Kidney (tissue), 14 donors: Measurements from ENCODE around the gene ADCK2. TPM values are rescaled to one million over a fixed set of nuclear protein-coding genes. Genes with fewer than 3 reads are reported as not detected.

Experiments
- DNase-seq, 5 donors: peaks; one replicate each; pipeline ENCODE4 v3.0.0-alpha.2; 2013 to 2020
- FAIRE-seq: peaks from 2 replicates; lab custom pipeline; 2012; peaks lifted over from hg19 to GRCh38; lab: Jason Lieb, UNC
- H3K27ac ChIP-seq, 2 donors: one replicate each; pipeline ENCODE4 v1.7.0; 2013; ENCODE audit warnings: low read depth in 2 of 2, low read length in 2 of 2, inconsistent platforms in 1 of 2
- H3K27me3 ChIP-seq: one replicate; pipeline ENCODE4 v1.7.1; 2013; ENCODE audit warnings: low read length, inconsistent platforms; ENCODE audit not compliant: control insufficient read depth, insufficient read depth
- H3K36me3 ChIP-seq, 3 donors: one replicate each; pipeline versions ENCODE4 v1.7.0 to v1.7.1; 2013; ENCODE audit warnings: low read length in 3 of 3, control low read depth in 1 of 3, inconsistent platforms in 1 of 3; ENCODE audit not compliant: insufficient read depth in 3 of 3, control insufficient read depth in 2 of 3
- H3K4me1 ChIP-seq, 3 donors: one replicate each; pipeline versions ENCODE4 v1.7.0 to v1.7.1; 2013; ENCODE audit warnings: low read length in 3 of 3, inconsistent platforms in 1 of 3, low read depth in 1 of 3; ENCODE audit not compliant: control insufficient read depth in 2 of 3, insufficient read depth in 2 of 3
- H3K4me3 ChIP-seq, 3 donors: one replicate each; pipeline versions ENCODE4 v1.7.0 to v1.8.1; 2013; ENCODE audit warnings: low read length in 3 of 3, control low read depth in 1 of 3, inconsistent platforms in 1 of 3
- H3K9ac ChIP-seq, 3 donors: one replicate each; pipeline versions ENCODE4 v1.7.0 to v1.7.1; 2013; ENCODE audit warnings: low read length in 3 of 3, control low read depth in 1 of 3, inconsistent platforms in 1 of 3
- H3K9me3 ChIP-seq, 3 donors: one replicate each; pipeline versions ENCODE4 v1.7.0 to v1.7.1; 2013; ENCODE audit warnings: low read length in 3 of 3, control low read depth in 1 of 3, inconsistent platforms in 1 of 3; ENCODE audit not compliant: control insufficient read depth in 2 of 3, insufficient read depth in 1 of 3
- intact Hi-C: fragments of 100-400 bp; cut with DNase I; formaldehyde crosslinking; loops from one replicate; pipeline ENCODE4 v1.11.1; 2022
- polyA plus RNA-seq: library from polyadenylated mRNA; stranded (reverse); fragments of 350-450 nt; fragmentation: Illumina TruSeq; extraction: RNeasy Lipid Tissue Mini Kit (QIAGEN cat#74804); gene quantifications from one replicate; pipeline ENCODE4 v1.2.3, GENCODE V29; 2014; ENCODE audit warnings: low read depth, low replicate concordance; ENCODE audit not compliant: insufficient read depth
- total RNA-seq: library from RNA; stranded (reverse); fragmentation: NEBNext Ultra II Directional; extraction: Animal tissue kit (Norgen Biotek cat#: 25700); gene quantifications from one replicate; pipeline ENCODE4 v1.2.1, GENCODE V29; 2021
- TF ChIP-seq, protein P1 (sequence below): IDR thresholded peaks from 3 replicates; pipeline ENCODE4 v1.5.1; 2012; ENCODE audit warnings: mild to moderate bottlenecking, moderate library complexity, borderline replicate concordance; ENCODE audit not compliant: insufficient read depth; ENCODE audit errors: extremely low read depth
- donor health status: control.
- donor health status: control.
- donor health status: control.
- donor health status: control.
- donor health status: control.
- donor health status: DM: yes; HTN: yes; CAD: no.
- donor health status: Normal renal cell carcinoma (clear cell type).

The ADCK2 gene
- total and polyA plus RNA-seq, 2 donors from 2014 or later: 18.7 to 18.8 TPM

- Histone ChIP-seq H3K4me3 (no peak overlapping the region), H3K27ac (no peak overlapping the region), H3K9me3 (no peaks in the 10 kb centered on the region), H3K27me3 (no peaks in the 10 kb centered on the region), H3K9ac (no peak overlapping the region), H3K4me1 (peaks cover 0 to 17% (median 0%) of the 10 kb centered on the region in 3 donors), H3K36me3 (peaks cover 0 to 9% (median 3%) of the 10 kb centered on the region in 3 donors)
- intact Hi-C loops: no loop called here
- TF ChIP-seq, protein P1, sequence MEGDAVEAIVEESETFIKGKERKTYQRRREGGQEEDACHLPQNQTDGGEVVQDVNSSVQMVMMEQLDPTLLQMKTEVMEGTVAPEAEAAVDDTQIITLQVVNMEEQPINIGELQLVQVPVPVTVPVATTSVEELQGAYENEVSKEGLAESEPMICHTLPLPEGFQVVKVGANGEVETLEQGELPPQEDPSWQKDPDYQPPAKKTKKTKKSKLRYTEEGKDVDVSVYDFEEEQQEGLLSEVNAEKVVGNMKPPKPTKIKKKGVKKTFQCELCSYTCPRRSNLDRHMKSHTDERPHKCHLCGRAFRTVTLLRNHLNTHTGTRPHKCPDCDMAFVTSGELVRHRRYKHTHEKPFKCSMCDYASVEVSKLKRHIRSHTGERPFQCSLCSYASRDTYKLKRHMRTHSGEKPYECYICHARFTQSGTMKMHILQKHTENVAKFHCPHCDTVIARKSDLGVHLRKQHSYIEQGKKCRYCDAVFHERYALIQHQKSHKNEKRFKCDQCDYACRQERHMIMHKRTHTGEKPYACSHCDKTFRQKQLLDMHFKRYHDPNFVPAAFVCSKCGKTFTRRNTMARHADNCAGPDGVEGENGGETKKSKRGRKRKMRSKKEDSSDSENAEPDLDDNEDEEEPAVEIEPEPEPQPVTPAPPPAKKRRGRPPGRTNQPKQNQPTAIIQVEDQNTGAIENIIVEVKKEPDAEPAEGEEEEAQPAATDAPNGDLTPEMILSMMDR: no peak
- FAIRE-seq (no peak), DNase-seq (peak in 1 of 5 donors; percentile 50)
These were observed 5.5 kb downstream of the ADCK2 start for GRCh38 chr7:140678081-140678815.

DNA sequence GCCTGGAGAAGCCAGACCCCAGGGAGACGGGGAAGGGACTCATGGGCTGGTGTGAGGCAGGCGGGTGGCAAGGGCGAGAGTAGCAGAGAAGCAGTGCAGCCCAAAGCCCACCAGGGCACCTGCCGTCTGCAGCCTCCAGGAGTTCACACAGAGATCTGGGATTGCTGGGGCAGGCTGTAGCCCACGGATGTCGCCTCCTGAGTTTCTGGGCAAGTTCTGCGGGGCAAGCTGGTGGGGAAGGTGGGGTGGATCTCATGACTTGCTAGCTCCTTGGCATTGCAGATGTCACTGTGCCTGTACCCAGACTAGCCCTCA, 6.0 kb downstream of the ADCK2 start:
- peaks cover 0 to 9% (median 3%) of the 10 kb centered on the region in 3 donors for H3K36me3 ChIP-seq
- no peak overlapping the region for H3K4me3 ChIP-seq
- H3K9me3 ChIP-seq: no peaks in the 10 kb centered on the region
- no peaks in the 10 kb centered on the region for H3K27me3 ChIP-seq
- TF ChIP-seq, protein P1: no peak
- no peak overlapping the region for H3K27ac ChIP-seq
- no peak for FAIRE-seq
- DNase-seq: peak in 1 of 5 donors; percentile 46
- intact Hi-C loops: no loop called here
- no peak overlapping the region for H3K9ac ChIP-seq
- H3K4me1 ChIP-seq: peaks cover 0 to 12% (median 0%) of the 10 kb centered on the region in 3 donors

DNA sequence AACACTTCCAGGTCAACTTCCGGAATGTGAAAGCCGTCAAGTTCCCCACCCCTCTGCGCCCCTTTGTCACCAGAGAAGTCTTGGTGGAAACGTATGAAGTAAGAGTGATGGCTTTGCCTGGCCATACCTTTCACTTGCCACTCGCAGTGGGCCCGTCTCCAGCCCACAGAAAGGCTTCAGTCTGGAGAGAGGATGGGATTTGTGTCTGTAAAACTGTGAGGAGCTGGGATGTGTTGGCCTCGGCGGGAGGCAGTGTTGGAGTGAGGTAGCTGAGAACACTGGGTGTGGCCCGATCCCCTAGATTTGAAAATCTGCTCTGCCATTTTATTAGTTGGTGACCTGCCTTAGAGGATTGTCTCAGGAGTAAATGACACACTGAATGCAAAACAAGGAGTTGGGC, 6.4 kb downstream of the ADCK2 start:
- Histone ChIP-seq H3K36me3 (peaks cover 0 to 9% (median 3%) of the 10 kb centered on the region in 3 donors), H3K4me1 (peaks cover 0 to 8% (median 0%) of the 10 kb centered on the region in 3 donors), H3K4me3 (no peak overlapping the region), H3K27ac (no peak overlapping the region), H3K9ac (no peak overlapping the region), H3K9me3 (no peaks in the 10 kb centered on the region), H3K27me3 (no peaks in the 10 kb centered on the region)
- FAIRE-seq (no peak), DNase-seq (no peak)
- intact Hi-C loops: no loop called here
- TF ChIP-seq, protein P1: no peak
